ENCODE data around the gene ITGBL1. TPM values are rescaled to one million over a fixed set of nuclear protein-coding genes. Genes with fewer than 3 reads are reported as not detected.

Gene ITGBL1
- total and polyA plus RNA-seq, 2 experiments from 2014 or later, result 0.29 TPM; not detected in 1

DNA sequence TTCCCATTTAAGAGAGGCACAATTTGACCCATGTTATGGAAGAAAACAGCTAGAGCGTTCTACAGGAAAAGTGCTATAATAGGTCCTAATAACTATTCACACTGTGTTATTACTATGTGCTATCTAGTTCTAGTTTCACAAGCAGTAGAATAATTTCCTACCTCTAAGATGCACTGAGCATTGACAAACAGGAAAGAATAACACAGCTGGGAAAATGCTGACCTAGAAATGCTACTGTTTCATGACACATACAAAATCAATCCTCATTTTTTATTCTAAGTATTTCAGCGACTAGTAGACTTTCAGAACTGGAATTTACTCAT is 259.5 kb downstream of the ITGBL1 start:
- Histone ChIP-seq H2AFZ (no peak overlapping the region), H3K4me2 (no peak overlapping the region), H3K27me3 (ENCODE audit: insufficient read depth) (no peaks in the 10 kb centered on the region), H3K4me1 (ENCODE audit: insufficient read depth) (no peaks in the 10 kb centered on the region), H3K4me3 (no peak overlapping the region), H3F3A (replicated peaks; ENCODE audit: low read depth) (no peaks in the 10 kb centered on the region), H3K9me2 (ENCODE audit: insufficient read depth) (no peaks in the 10 kb centered on the region), H3K27ac (ENCODE audit: low read depth) (no peak overlapping the region), H3K79me2 (replicated peaks; ENCODE audit: insufficient read depth) (no peaks in the 10 kb centered on the region), H3K36me3 (ENCODE audit: insufficient read depth) (no peaks in the 10 kb centered on the region), H4K20me1 (replicated peaks; ENCODE audit: insufficient read depth) (no peaks in the 10 kb centered on the region)
- Mint-ChIP-seq H3K4me3 (no peak overlapping the region), H3K27ac (no peak overlapping the region), H3K4me1 (peaks cover 10% of the 10 kb centered on the region), H3K27me3 (ENCODE audit: insufficient read depth, low read depth, poor library complexity) (no peaks in the 10 kb centered on the region), H3K9me3 (no peaks in the 10 kb centered on the region), H3K36me3 (ENCODE audit: low read depth) (no peaks in the 10 kb centered on the region)
- TF ChIP-seq POLR2AphosphoS5 (IDR thresholded peaks at IDR 0.05; ENCODE audit: low read depth) (no peak), ZNF331 (CRISPR knock-in tag; IDR thresholded peaks at IDR 0.05; ENCODE audit: low read depth) (no peak), ZNF114 (CRISPR knock-in tag; IDR thresholded peaks at IDR 0.05) (no peak), JUNB (IDR thresholded peaks at IDR 0.05; ENCODE audit: unreplicated experiment) (no peak)
- TF ChIP-seq, protein P1, sequence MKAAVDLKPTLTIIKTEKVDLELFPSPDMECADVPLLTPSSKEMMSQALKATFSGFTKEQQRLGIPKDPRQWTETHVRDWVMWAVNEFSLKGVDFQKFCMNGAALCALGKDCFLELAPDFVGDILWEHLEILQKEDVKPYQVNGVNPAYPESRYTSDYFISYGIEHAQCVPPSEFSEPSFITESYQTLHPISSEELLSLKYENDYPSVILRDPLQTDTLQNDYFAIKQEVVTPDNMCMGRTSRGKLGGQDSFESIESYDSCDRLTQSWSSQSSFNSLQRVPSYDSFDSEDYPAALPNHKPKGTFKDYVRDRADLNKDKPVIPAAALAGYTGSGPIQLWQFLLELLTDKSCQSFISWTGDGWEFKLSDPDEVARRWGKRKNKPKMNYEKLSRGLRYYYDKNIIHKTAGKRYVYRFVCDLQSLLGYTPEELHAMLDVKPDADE (IDR thresholded peaks at IDR 0.05), result no peak
- no peak for DNase-seq (ENCODE audit: low spot score)
- ATAC-seq, result no peak

GRCh38 chr13:101714195-101714594 is 261.7 kb downstream of the ITGBL1 start:
- Histone ChIP-seq H2AFZ (no peak overlapping the region), H3K4me3 (no peak overlapping the region), H3K4me2 (no peak overlapping the region), H3K79me2 (replicated peaks; ENCODE audit: insufficient read depth) (no peaks in the 10 kb centered on the region), H3K9me2 (ENCODE audit: insufficient read depth) (no peaks in the 10 kb centered on the region), H4K20me1 (replicated peaks; ENCODE audit: insufficient read depth) (no peaks in the 10 kb centered on the region), H3K4me1 (ENCODE audit: insufficient read depth) (no peaks in the 10 kb centered on the region), H3F3A (replicated peaks; ENCODE audit: low read depth) (no peaks in the 10 kb centered on the region), H3K27me3 (ENCODE audit: insufficient read depth) (no peaks in the 10 kb centered on the region), H3K27ac (ENCODE audit: low read depth) (no peak overlapping the region), H3K36me3 (ENCODE audit: insufficient read depth) (no peaks in the 10 kb centered on the region)
- DNase-seq (ENCODE audit: low spot score) (no peak), ATAC-seq (no peak)
- Mint-ChIP-seq H3K27ac (no peak overlapping the region), H3K4me3 (no peak overlapping the region), H3K9me3 (no peaks in the 10 kb centered on the region), H3K4me1 (no peaks in the 10 kb centered on the region), H3K36me3 (ENCODE audit: low read depth) (no peaks in the 10 kb centered on the region), H3K27me3 (ENCODE audit: insufficient read depth, low read depth, poor library complexity) (no peaks in the 10 kb centered on the region)
- TF ChIP-seq REST (IDR thresholded peaks at IDR 0.05; ENCODE audit: unreplicated experiment) (no peak), NANOG (IDR thresholded peaks at IDR 0.05; ENCODE audit: borderline replicate concordance) (no peak), EZH2 (IDR thresholded peaks at IDR 0.05; ENCODE audit: low read depth, unreplicated experiment) (no peak), JUNB (IDR thresholded peaks at IDR 0.05; ENCODE audit: unreplicated experiment) (no peak), ZNF331 (CRISPR knock-in tag; IDR thresholded peaks at IDR 0.05; ENCODE audit: low read depth) (no peak)

Data from GM23338 (cell line).